SK-MEL-5 (cell line): ENCODE results near the gene ENTPD2. TPM values are rescaled to one million over a fixed set of nuclear protein-coding genes. Genes with fewer than 3 reads are reported as not detected.
"Not testable (repeated sequence)": the region's sequence is repeated elsewhere in the genome, so short reads cannot be mapped to it uniquely, and the experiment has no call there.

Experiments
- DNase-seq: peaks from one replicate; pipeline ENCODE4 v3.0.0-alpha.2; 2016; ENCODE audit warnings: low read depth, low spot score
- in situ Hi-C: cut with HindIII; loops from 2 replicates; pipeline ENCODE4 v1.10.0; 2016; ENCODE audit warnings: low sequenced_read_pairs, high pct_unique_total_duplicates, low pct_unique_long_range_greater_than_20kb
- total RNA-seq: library from RNA; depleted of rRNA; stranded (reverse); fragments of >200 nt; shearing (Covaris generic); gene quantifications from 2 replicates; pipeline ENCODE4 v1.2.3, GENCODE V29; 2014

ENTPD2 gene
- total RNA-seq, 1 experiment from 2014 or later = not detected

GRCh38 chr9:137068539-137069507 lies 15.0 kb upstream of the ENTPD2 start:
- no peak for DNase-seq
- in situ Hi-C loops = no loop called here

GRCh38 chr9:137067860-137068538 lies 14.1 kb upstream of the ENTPD2 start:
- in situ Hi-C loops = no loop called here
- DNase-seq = peak; percentile 87

- in situ Hi-C loops = no loop called here
- DNase-seq = no peak
These were observed 12.4 kb upstream of the ENTPD2 start for GRCh38 chr9:137066096-137066861.

- no peak for DNase-seq
- in situ Hi-C loops = no loop called here
These were observed 11.6 kb upstream of the ENTPD2 start for GRCh38 chr9:137065336-137065967.

- no peak for DNase-seq
- in situ Hi-C loops = no loop called here
These were observed 11.0 kb upstream of the ENTPD2 start for GRCh38 chr9:137064880-137065164.

GRCh38 chr9:137064027-137064879 lies 10.4 kb upstream of the ENTPD2 start:
- DNase-seq = peak; percentile 57

GRCh38 chr9:137063311-137064026 lies 9.6 kb upstream of the ENTPD2 start:
- no peak for DNase-seq
- in situ Hi-C loops = no loop called here

More at GRCh38 chr9:137064027-137064879, 10.4 kb upstream of the ENTPD2 start:
- in situ Hi-C loops = no loop called here

GRCh38 chr9:137062798-137063197 lies 8.9 kb upstream of the ENTPD2 start:
- in situ Hi-C loops, DNase-seq: not testable (repeated sequence)

- no peak for DNase-seq
- in situ Hi-C loops = no loop called here
These were observed 8.5 kb upstream of the ENTPD2 start for GRCh38 chr9:137062384-137062783.

- in situ Hi-C loops = no loop called here
These were observed 4.8 kb upstream of the ENTPD2 start for GRCh38 chr9:137058521-137059234.

GRCh38 chr9:137057545-137057944 lies 3.7 kb upstream of the ENTPD2 start:
- DNase-seq = no peak
- in situ Hi-C loops = no loop called here

More at GRCh38 chr9:137058521-137059234, 4.8 kb upstream of the ENTPD2 start:
- DNase-seq = no peak

- in situ Hi-C loops = no loop called here
- no peak for DNase-seq
These were observed 3.0 kb upstream of the ENTPD2 start for GRCh38 chr9:137056739-137057415.

GRCh38 chr9:137055385-137056364 lies 1.8 kb upstream of the ENTPD2 start:
- DNase-seq = no peak

GRCh38 chr9:137054932-137055384 lies 1.1 kb upstream of the ENTPD2 start:
- no peak for DNase-seq
- in situ Hi-C loops = no loop called here

More at GRCh38 chr9:137055385-137056364, 1.8 kb upstream of the ENTPD2 start:
- in situ Hi-C loops = no loop called here
